ENCODE measurements around the gene SNAP47. TPM values are rescaled to one million over a fixed set of nuclear protein-coding genes. Genes with fewer than 3 reads are reported as not detected.

Gene SNAP47
- polyA plus RNA-seq, 1 of the 3 experiments (the other 2 are of a cell fraction) = 45.6 TPM

GRCh38 chr1:227749916-227750710, 14.9 kb downstream of the SNAP47 start:
- CTCF ChIA-PET = interaction anchor here (0.8 to 1.3 kb wide), 2 partner anchors 12 to 19 kb away, joined by 4 read pairs; no protein-coding TSS in a partner anchor
- POLR2A ChIA-PET = no interaction called here
- 86% methylated on average over 15 of the region's 19 CpGs for WGBS (ENCODE audit: low lambda C conversion rate)

More at GRCh38 chr1:227749916-227750710, 14.9 kb downstream of the SNAP47 start:
- Histone ChIP-seq H4K20me1 (ENCODE audit: insufficient read depth) (peaks cover 36% of the 10 kb centered on the region; the same call in 1 of the 2 replicates), H3K27me3 (ENCODE audit: insufficient read depth) (no peaks in the 10 kb centered on the region), H2AFZ (ENCODE audit: low read depth) (no peak overlapping the region), H3K27ac (ENCODE audit: low read depth in 2 of 2, low read length in 1 of 2) (no peak overlapping the region), H3K79me2 (ENCODE audit: insufficient read depth) (peaks cover 22% of the 10 kb centered on the region), H3K9ac (no peak overlapping the region), H3K4me1 (ENCODE audit: control insufficient read depth in 1 of 2, insufficient read depth in 2 of 2, low read depth in 1 of 2, low read length in 1 of 2) (no peaks in the 10 kb centered on the region), H3K36me3 (replicated peaks in 1 of 2; ENCODE audit: control insufficient read depth in 1 of 2, insufficient read depth in 2 of 2, low read length in 1 of 2) (peaks cover 6 to 47% of the 10 kb centered on the region in 2 experiments), H3K9me2 (no peaks in the 10 kb centered on the region), H3K4me2 (no peak overlapping the region), H3K4me3 (ENCODE audit: low read depth in 2 of 2, low read length in 1 of 2) (no peak overlapping the region), H3K9me3 (no peaks in the 10 kb centered on the region), H3F3A (replicated peaks; ENCODE audit: insufficient read depth) (no peaks in the 10 kb centered on the region)
- DNase-seq = no peak
- TF ChIP-seq JUND (IDR thresholded peaks at IDR 0.05) (no peak), FOXM1 (IDR thresholded peaks at IDR 0.05; ENCODE audit: low read depth) (no peak), MEF2A (IDR thresholded peaks at IDR 0.05; ENCODE audit: borderline replicate concordance, low read depth) (no peak), POLR2AphosphoS5 (IDR thresholded peaks at IDR 0.05; ENCODE audit: low read depth, low read length) (no peak), RAD21 (IDR thresholded peaks at IDR 0.05; ENCODE audit: low read length) (no peak), PBX3 (IDR thresholded peaks at IDR 0.05) (no peak), ELF1 (IDR thresholded peaks at IDR 0.05) (no peak), FOXJ3 (CRISPR knock-in tag; IDR thresholded peaks at IDR 0.05) (no peak), TEAD4 (IDR thresholded peaks at IDR 0.05; ENCODE audit: borderline replicate concordance, insufficient read depth) (no peak), RXRA (IDR thresholded peaks at IDR 0.05; ENCODE audit: borderline replicate concordance, low read depth) (no peak), YY1 (IDR thresholded peaks at IDR 0.05; ENCODE audit: low read depth) (no peak), CHD2 (IDR thresholded peaks at IDR 0.05; ENCODE audit: low read length, partially characterized antibody) (no peak), SIN3A (IDR thresholded peaks at IDR 0.05; ENCODE audit: borderline replicate concordance, low read depth, low read length) (no peak), NFIC (IDR thresholded peaks at IDR 0.05; ENCODE audit: borderline replicate concordance) (no peak)
- TF ChIP-seq, protein P1, sequence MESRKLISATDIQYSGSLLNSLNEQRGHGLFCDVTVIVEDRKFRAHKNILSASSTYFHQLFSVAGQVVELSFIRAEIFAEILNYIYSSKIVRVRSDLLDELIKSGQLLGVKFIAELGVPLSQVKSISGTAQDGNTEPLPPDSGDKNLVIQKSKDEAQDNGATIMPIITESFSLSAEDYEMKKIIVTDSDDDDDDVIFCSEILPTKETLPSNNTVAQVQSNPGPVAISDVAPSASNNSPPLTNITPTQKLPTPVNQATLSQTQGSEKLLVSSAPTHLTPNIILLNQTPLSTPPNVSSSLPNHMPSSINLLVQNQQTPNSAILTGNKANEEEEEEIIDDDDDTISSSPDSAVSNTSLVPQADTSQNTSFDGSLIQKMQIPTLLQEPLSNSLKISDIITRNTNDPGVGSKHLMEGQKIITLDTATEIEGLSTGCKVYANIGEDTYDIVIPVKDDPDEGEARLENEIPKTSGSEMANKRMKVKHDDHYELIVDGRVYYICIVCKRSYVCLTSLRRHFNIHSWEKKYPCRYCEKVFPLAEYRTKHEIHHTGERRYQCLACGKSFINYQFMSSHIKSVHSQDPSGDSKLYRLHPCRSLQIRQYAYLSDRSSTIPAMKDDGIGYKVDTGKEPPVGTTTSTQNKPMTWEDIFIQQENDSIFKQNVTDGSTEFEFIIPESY (IDR thresholded peaks at IDR 0.05; ENCODE audit: borderline replicate concordance, low read depth) = no peak
- TF ChIP-seq, protein P2, sequence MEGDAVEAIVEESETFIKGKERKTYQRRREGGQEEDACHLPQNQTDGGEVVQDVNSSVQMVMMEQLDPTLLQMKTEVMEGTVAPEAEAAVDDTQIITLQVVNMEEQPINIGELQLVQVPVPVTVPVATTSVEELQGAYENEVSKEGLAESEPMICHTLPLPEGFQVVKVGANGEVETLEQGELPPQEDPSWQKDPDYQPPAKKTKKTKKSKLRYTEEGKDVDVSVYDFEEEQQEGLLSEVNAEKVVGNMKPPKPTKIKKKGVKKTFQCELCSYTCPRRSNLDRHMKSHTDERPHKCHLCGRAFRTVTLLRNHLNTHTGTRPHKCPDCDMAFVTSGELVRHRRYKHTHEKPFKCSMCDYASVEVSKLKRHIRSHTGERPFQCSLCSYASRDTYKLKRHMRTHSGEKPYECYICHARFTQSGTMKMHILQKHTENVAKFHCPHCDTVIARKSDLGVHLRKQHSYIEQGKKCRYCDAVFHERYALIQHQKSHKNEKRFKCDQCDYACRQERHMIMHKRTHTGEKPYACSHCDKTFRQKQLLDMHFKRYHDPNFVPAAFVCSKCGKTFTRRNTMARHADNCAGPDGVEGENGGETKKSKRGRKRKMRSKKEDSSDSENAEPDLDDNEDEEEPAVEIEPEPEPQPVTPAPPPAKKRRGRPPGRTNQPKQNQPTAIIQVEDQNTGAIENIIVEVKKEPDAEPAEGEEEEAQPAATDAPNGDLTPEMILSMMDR (IDR thresholded peaks at IDR 0.05) = no peak
- TF ChIP-seq, protein P3, sequence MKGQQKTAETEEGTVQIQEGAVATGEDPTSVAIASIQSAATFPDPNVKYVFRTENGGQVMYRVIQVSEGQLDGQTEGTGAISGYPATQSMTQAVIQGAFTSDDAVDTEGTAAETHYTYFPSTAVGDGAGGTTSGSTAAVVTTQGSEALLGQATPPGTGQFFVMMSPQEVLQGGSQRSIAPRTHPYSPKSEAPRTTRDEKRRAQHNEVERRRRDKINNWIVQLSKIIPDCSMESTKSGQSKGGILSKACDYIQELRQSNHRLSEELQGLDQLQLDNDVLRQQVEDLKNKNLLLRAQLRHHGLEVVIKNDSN (IDR thresholded peaks at IDR 0.05; ENCODE audit: borderline replicate concordance, low read depth) = no peak
- TF ChIP-seq, protein P4, sequence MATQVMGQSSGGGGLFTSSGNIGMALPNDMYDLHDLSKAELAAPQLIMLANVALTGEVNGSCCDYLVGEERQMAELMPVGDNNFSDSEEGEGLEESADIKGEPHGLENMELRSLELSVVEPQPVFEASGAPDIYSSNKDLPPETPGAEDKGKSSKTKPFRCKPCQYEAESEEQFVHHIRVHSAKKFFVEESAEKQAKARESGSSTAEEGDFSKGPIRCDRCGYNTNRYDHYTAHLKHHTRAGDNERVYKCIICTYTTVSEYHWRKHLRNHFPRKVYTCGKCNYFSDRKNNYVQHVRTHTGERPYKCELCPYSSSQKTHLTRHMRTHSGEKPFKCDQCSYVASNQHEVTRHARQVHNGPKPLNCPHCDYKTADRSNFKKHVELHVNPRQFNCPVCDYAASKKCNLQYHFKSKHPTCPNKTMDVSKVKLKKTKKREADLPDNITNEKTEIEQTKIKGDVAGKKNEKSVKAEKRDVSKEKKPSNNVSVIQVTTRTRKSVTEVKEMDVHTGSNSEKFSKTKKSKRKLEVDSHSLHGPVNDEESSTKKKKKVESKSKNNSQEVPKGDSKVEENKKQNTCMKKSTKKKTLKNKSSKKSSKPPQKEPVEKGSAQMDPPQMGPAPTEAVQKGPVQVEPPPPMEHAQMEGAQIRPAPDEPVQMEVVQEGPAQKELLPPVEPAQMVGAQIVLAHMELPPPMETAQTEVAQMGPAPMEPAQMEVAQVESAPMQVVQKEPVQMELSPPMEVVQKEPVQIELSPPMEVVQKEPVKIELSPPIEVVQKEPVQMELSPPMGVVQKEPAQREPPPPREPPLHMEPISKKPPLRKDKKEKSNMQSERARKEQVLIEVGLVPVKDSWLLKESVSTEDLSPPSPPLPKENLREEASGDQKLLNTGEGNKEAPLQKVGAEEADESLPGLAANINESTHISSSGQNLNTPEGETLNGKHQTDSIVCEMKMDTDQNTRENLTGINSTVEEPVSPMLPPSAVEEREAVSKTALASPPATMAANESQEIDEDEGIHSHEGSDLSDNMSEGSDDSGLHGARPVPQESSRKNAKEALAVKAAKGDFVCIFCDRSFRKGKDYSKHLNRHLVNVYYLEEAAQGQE (IDR thresholded peaks at IDR 0.05; ENCODE audit: low read depth, low read length) = no peak
